ENCODE measurements around the gene MTIF3.

The MTIF3 gene

DNA sequence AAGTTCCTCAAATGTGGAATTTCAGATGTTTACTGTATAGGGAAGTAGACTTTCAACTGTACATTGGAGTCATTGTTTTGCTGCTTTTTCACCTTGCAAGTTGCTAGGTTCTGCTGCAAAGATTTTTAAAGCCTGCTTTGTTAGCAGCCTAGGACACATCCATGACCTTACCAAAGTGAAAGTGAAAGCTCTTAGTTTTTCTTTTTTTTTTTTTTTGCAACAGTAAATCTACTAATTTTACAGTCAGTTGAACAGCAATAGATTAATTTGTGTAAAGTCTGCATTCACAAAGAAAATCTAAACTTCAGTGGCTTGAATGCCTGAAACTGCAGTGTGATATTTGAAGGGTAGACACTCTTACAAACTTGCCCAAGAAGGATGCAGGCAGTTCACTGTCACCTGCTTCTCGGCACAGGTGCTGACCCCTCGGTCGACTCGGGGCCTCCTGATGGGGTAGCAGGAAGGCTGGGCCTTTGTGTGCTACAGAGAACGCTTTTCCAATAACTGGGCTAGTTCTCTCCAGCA, 5.0 kb upstream of the MTIF3 start:
- DNase-seq (ENCODE audit: low read depth), result no peak

DNA sequence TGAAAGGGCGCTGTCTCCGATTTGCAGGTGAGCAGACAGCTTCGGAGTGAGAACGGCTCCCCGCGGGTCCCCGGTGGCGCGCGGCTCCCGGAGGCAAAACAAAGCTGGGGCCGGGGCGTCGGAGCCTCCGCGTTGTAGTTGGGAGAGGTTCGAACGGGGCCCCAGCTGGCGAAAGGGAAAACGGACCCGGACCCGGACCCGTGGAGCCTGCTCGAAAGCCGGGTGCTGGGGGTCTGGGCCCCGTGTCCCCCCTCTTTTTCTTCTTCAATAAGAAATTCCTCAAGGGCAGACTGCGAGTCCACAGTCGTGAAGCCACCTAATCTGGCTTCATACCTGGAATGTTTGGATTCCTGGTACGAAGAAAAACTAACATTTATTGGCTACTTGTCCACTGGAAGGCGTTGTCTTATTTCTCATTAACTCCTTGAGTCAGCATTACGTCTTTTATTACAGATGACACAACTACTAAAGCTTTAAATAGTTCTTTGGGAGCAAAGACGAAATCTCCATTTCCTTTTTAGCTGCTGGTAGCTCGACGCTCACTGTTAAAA, 632 bp upstream of the MTIF3 start:
- no peak for DNase-seq (ENCODE audit: low read depth)

DNA sequence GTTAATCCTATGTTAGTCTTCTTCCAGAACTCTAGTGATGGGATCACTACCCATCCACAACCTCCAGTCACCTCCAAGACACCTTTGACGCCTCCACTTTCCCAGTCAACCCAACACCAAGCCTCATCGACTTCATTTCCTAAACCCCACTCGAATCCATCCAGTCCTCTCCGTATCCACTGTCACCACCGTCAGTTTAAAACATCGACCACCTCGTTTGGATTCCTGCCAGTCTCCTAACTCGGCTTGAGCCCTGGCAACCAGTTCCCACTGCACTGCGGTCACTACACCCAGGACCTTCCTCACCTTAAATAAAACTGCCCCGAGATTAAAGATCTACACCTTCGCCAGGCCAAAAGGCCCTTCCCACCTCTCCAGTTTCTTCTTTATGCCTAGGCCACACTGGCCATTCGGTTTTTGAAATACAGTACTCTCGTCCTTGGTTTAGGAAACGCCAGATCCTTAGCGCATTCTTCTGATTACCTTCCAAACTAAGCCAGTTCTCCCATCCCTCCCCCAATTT, 1.2 kb downstream of the MTIF3 start:
- DNase-seq (ENCODE audit: low read depth), result no peak

DNA sequence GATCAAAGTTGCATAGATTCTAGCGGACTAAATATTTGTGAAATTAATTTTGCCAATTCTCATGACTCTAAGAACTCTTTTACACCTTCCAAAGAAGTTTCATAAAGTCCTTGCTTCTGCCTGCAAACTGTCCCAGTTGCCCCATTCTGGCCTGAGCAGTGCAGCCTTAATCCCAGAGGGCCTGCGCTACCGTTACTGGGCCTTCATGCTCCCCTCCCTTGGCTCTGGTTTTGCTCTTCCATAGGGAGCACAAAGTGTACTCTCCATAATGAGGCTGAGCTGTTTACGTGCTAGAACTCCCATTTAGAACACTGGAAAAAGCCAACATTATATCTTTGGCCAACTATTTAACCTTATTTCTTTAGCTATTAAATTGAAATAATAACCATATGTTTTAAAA, 2.1 kb downstream of the MTIF3 start:
- DNase-seq (ENCODE audit: low read depth), result no peak

DNA sequence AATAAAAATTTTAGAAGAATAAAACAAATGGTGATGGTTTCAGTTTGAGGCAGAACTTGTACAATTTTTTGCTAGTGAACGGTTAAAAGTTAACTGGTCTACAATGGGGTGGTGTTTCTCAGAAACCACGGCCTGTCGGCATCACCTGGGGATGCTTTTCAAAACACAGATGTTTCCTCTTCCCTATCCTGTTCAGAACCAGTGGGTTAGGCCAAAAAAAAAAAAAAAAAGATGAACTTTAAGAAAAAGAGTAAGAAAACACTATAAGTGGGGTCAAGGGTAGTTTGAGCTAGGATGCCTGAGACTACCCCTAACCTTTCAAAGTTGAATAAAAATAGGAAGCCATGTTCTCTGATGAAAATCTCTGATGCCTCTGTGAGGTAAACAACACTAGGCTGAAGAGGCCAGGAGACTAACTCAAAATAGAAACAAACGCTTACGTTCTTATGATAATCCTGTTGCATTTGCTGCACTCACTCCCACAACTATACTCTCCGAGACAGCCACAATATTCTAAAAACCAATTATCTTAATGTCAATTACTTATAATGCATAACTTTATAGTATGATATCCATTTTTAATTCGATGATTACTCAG, 3.3 kb downstream of the MTIF3 start:
- no peak for DNase-seq (ENCODE audit: low read depth)

DNA sequence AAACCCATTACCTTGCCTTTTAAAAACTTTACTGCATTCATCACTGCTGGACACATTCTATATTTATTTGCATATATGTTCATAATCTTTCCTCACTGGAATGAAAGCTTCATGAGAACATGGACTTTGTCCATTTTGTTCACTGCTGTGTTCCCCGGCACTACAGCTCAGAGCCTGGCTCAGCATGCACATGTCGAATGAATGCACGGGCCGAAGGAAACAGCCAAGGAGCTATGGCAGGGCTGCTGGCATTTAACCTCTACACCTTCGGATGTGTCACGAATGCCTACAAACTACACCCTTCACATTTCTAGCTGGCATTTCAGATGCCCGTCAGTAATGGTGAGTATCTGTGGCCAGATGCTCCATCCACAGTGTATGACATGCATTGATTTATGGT, 7.6 kb downstream of the MTIF3 start:
- no peak for DNase-seq (ENCODE audit: low read depth)

DNA sequence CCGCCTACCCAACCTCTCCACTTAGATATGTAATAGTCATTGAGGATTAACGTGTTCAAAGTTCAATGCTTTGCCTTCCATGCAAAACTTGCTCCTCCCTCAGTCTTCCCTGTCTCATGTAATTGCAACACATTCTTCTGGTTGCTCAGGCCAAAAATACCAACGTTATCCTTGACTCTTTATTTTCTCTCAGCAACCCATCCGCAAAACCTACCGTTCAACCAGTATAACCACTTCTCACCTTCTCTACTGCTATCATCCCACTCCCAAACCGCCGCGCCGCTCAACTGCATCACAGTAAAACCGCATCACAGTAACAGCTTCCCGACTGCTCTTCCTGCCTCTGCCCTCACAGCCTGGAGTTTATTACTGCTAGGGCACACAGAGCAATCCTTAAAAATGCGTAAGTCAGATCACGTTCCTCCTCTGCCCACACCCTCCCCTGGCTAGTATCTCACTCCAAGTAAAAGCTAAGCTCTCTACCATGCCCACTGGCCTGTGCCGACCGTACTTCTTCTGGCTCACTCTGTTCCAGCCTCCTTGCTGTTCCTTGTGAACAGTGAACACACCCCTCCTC, 8.2 kb downstream of the MTIF3 start:
- no peak for DNase-seq (ENCODE audit: low read depth)

DNA sequence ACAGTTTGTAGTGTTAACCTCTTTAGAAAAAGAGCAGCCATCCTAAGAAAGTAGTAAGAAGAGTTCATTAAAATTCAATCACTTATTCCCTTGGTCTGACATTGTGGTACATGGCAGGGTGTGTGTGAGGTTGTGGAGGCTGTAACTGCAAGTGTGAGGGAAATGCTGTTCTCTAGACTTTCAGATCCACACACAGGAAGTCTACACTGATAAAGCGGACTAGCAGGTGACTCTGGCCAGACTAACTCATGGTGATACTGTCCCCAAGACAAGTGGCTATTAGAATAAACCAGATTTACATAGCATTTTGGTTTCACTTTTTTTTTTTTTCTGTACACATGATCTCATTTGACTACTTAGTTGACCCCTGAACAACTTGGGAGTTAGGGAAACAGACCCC, 10.0 kb downstream of the MTIF3 start:
- DNase-seq (ENCODE audit: low read depth), result no peak

DNA sequence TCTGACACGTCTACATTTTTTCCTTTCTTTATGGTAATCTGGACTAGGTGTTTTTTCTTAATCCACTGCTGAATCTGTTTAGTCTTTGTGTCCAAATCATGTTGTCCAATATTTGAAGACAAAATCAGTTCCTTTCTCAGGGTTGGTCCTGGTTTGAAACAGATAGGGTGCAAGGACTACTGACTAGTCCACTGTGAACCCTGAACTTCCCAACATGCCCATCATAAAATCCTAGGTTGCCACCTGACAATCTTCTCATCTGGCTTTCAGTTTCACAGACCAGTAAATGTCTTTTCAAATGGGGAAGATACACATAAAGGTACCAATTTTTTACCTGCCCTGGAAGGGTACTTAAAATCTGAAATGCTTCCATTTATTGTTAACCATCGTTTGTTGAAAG, 13.2 kb downstream of the MTIF3 start:
- DNase-seq (ENCODE audit: low read depth), result no peak

DNA sequence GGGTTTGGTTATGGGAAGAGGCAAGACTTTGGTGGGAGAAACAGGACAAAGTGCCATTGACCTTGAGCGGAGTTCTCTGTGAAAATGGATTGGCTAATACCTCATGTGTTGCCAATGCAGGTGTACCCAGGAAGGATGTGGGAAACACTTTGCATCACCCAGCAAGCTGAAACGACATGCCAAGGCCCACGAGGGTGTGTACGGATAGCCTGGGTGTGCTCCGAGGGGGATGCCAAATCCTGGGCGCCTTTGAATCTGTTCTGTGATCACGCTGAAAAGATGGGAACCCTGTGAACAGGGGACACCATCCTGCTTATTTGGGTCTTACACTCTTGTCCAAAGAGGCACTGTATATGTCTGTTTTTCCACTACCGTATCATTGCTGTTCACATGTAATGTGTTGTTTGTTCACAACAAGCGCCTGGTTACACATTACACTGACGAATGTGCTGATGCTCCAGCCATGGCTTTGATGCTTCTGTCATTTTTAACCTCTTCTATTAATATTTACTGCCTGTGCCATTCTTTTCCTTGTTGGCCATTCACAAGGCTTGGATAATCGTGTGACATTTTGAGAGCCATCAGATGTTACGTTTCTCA, 17.7 kb downstream of the MTIF3 start:
- DNase-seq (ENCODE audit: low read depth), result no peak

DNA sequence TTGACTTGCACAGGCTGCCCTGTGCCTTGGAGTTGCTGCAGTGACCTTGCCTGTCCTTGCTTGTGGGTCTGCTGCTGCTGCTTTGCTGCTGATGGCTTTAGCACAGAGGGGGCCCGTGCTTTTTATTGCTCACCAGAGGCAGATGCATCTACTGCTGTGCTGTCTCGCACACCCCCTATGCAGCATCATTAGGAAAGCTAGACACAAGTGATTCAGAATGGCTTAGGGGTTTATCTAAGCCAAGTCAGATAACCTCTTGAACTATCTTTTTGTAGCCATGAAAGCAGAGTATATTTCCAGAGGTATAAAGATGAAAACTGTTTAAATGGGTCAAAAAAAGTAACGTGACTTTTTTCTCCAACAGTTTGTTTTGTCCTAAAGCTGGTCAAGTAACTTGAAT, 18.2 kb downstream of the MTIF3 start:
- DNase-seq (ENCODE audit: low read depth), result no peak

DNA sequence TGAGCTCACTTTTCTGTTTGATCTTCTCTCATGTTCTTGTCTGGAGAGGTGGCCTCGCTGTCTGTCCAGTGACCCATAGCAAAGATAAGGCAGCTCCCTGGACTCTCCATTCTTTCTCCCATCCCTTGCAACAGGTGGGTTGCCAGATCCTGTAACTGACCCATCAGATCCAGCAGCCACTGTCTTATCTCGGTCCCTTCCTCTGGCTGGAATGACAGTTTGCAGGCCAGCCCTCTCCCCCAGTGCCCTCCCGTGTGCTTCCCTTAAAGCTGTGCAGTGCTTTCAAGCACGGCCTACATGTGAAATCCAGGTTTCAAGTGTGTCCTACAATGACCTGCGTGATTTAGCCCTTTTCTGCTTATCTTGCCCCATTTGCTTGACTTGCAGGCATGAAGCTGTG, 22.2 kb downstream of the MTIF3 start:
- DNase-seq (ENCODE audit: low read depth), result no peak

DNA sequence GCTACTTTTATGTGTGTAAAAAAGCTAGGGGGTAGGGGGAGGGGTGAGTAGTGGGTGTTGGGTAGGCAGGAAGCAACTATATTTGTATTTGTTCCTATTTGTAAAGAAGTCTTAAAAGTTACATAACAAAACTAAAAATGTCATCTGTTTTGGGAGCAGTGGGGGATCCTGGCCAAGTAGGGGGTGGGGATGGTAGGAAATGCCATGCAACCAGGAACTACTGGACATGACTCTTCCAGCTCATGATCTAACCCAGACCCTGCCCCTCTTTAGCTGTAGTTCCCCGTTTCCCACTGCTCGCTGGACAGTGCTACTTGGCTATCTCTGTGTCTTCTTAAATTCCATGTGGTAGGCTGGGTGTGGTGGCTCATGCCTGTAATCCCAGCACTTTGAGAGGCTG, 22.7 kb downstream of the MTIF3 start:
- no peak for DNase-seq (ENCODE audit: low read depth)

DNA sequence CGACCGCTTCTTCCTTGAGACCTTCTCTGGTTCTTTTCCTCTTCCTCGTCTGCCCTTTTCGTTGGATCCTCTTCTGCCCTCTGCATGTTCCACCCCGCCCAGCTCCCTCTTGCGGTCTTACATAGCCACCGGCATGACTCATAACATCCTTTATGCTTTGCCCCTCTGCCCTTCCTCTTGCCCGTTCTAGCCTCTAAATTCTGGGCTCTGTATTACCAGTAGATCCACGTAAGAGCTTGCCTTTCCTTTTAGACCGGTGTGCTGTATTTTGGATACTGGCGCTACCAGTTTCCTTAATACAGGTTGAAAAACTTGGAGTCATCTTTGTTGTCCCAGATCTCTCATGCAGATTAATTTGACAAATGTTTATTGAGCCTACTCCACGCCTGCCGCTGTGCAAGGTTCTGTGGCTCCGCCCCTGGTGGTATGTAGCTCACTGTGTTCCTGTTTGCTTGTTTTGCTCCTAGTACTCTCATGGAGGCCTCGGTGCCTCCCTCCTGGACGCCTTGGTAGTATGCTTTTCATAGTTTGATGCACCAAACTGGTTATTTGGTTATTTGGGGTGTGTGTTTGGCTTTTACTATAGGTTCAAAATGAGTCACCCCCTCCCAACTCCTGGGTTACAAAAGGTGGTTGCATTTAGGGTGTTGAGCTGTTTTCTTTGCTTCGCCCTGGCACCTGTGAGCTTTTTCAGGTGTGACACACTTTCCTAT, 24.3 kb downstream of the MTIF3 start:
- DNase-seq (ENCODE audit: low read depth), result peak; percentile 43

DNA sequence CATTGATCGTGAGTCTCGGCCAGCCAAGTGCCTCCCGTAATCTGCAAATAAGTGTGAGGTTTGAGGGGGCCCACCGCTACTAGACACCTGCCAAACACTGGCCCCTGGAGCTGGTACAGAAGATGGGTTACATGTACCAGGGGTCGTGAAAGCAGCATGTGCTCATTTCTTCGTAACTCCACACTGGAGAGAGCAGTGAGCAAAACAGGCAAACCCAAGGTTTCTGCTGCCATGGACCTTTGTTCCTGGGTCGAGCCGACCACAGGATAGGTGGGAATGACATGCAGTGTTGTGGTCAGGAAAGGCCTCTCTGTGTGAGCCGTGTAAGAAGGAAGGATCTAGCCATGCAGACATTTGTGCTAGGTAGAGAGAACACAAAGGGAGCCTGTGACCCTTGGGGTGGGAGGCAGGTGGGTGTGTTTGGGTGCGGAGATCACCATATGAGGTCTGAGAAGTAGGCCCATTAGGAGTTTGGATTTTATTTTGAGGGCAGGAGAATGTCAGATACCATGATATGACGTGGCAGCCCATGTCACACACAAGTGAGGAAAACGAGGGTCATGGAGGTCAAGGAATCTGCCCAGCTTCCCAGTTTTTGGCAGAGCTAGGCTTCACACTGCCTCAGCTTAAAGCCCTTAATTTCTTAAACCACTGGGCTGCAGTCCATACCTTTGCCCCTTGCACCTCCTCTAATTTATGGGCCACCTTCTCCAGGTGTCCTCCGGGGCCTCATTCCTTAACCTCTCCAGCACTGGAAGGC, 25.0 kb downstream of the MTIF3 start:
- DNase-seq (ENCODE audit: low read depth), result no peak

DNA sequence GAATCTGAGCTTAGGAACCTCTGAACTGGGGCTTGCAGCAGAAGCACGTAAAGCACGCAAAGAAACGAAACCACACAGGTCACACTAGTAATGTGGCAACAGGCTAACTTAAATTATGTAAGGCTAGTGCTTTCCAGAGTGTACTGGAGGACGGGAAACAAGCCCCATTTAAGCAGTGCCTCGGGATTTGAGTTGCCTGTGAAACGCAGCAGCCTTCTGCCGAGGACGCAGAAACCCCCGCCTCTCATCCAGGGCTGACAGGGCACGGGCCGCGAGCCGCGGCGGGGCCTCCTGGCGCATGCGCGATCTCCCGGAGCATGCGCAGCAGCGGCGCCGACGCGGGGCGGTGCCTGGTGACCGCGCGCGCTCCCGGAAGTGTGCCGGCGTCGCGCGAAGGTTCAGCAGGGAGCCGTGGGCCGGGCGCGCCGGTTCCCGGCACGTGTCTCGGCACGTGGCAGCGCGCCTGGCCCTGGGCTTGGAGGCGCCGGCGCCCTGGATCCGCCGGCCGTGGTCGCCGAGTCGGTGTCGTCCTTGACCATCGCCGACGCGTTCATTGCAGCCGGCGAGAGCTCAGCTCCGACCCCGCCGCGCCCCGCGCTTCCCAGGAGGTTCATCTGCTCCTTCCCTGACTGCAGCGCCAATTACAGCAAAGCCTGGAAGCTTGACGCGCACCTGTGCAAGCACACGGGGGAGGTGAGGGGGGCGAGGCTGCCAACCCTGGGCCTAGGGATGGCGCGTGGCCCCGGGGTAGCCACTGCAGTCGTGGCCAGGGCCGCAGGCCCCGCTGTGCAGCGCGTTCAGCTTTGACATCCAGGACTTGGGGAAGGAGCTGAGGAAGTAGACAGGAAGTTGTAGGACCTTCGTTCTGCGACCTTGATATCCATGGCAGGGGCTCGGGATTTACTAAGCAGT, 25.9 kb downstream of the MTIF3 start, which contains the start of gene GTF3A:
Gene GTF3A (plus strand): TSS at position 374 of the 912 bp plus-strand sequence.
- peak; percentile 77 for DNase-seq (ENCODE audit: low read depth)

DNA sequence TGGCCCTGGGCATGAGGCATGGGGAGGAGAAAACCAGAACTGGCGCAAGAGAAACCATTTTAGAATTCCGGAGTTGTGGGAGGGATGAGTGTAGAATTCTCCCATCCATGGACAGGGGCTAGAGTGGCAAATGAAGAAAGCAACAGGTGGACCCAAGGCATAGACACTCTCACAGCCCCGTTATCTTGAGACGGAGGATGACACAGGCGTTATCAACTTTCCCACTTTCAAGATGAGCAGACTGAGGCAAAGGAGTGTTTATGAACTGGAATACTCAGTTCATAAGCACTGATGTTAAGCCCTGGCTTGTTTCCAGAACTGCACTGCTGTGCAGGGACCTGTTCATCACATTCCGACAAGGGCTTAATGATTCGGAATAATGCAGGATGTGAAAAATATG, 27.0 kb downstream of the MTIF3 start:
- no peak for DNase-seq (ENCODE audit: low read depth)

DNA sequence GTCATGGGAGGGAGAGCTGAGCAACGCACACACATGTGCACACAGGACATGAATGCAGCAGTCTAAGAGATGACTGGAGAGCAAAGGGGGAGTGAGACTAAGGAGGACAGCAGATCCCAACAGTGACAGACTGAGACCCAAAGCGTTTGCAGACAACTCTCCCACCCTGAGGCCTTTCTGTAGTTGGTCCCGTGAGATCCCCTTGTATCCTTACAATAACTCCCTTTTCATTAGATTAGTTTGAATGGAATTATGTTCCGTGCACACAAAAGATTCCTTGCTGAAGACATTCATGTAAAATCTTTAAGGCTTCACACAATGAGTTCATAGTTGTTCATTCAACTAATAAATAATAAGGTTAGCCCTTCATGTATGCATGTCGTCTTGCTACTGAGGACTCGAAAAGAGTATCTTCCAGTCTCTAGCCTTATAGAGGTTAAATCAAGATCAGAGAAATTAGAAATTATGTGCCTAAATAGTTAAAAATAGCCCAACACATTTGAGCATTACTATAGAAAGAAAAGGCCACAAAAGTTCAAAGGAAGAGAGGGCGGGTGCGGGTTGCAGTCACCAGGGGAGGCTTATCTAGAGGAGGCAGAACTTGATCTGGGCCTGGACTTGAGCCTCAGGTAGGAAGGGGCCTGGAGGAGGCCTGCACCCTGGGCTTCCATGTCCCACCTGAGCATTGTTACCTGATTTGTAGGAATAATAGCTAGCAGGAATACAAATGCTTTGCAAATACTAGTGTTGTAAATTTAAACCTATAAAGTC, 29.1 kb downstream of the MTIF3 start:
- DNase-seq (ENCODE audit: low read depth), result no peak

DNA sequence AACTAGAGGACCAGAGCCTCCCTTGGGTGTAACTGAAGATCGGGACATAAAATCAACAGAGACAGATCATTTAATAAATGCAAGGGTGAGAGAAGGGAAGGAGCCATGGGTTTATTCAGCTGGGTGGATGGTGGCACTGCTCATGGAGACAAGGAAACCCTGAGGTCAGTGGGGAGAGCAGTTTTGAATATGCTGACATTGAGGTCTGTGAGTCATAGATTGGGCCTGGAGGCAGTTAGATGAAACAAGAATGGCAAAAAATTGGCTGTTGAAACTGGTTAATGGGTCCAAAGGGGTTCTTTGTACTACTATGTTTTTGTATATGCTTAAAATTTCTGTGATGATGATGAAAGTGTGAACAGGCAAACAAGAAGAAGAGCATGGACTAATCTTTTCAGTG, 31.0 kb downstream of the MTIF3 start:
- DNase-seq (ENCODE audit: low read depth), result no peak

DNA sequence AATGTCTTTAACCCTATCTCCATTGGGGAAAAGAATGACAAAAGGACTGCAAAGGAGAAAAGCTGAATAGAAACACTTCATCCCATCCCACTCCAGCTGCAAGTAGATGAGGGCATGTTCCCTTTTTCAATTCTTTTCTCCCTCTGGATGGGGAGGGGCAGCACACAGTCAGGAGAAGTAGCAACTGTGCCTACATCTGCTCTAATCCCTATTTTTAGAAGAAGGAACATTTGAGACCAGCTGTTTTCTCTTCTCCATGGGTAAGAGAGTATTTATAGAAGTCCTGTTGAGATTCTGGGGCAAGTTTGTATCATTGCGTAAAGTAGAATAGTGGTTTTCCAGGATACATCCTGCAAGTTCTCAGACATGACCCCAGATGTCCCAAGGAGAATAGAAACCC, 35.2 kb downstream of the MTIF3 start:
- DNase-seq (ENCODE audit: low read depth), result no peak
